IMR-90 (cell line): Measurements from ENCODE around the gene SPPL2B. TPM values are rescaled to one million over a fixed set of nuclear protein-coding genes. Genes with fewer than 3 reads are reported as not detected.

Experiments
- ATAC-seq: fragments of 200-7000 bp; cut with Tn5 transposase; 2 replicates; pipeline ENCODE4 v1.9.1; 2020; ENCODE audit warnings: low read depth, mild to moderate bottlenecking, moderate library complexity
- BruUV-seq: library from RNA; stranded (reverse); fragments of 400-500 nt; replicated peaks from 2 replicates; lab custom pipeline; 2021; lab: Mats Ljungman, UMichigan
- CTCF ChIA-PET: fragments of 300-600 bp; formaldehyde crosslinking; extraction: SDS; loops from one replicate; lab custom pipeline; 2021; ENCODE audit warnings: antibody characterized with exemption; lab: Yijun Ruan, JAX
- POLR2A ChIA-PET: fragments of 300-600 bp; sonication (Branson Sonifier 250); formaldehyde crosslinking; loops from one replicate; lab custom pipeline; 2022; ENCODE audit warnings: antibody characterized with exemption; ENCODE audit not compliant: unreplicated experiment; lab: Charles Lee
- DNase-seq: peaks from one replicate; pipeline ENCODE4 v3.0.0; 2013
- H2AFZ ChIP-seq: replicated peaks from 2 replicates; pipeline ENCODE3; 2013; ENCODE audit warnings: low read length, mild to moderate bottlenecking; ENCODE audit not compliant: poor library complexity
- H2AK5ac ChIP-seq: 2 replicates; pipeline ENCODE4 v1.6.1; 2013; ENCODE audit warnings: low read depth, low read length, inconsistent platforms
- H2AK9ac ChIP-seq: replicated peaks from 2 replicates; pipeline ENCODE3; 2013; ENCODE audit warnings: mild to moderate bottlenecking, low read depth, low read length, moderate library complexity; ENCODE audit not compliant: poor library complexity
- H2BK120ac ChIP-seq: 2 replicates; pipeline ENCODE4 v1.6.1; 2013; ENCODE audit warnings: low read depth, low read length, inconsistent platforms
- H2BK15ac ChIP-seq: 3 replicates; pipeline ENCODE4 v1.6.1; 2013; ENCODE audit warnings: low read depth, low read length, inconsistent platforms
- H2BK20ac ChIP-seq: 2 replicates; pipeline ENCODE4 v1.6.1; 2013; ENCODE audit warnings: low read depth, mild to moderate bottlenecking, inconsistent platforms, low read length, moderate library complexity
- H2BK5ac ChIP-seq: 2 replicates; pipeline ENCODE4 v1.6.1; 2013; ENCODE audit warnings: mild to moderate bottlenecking, low read depth, low read length, inconsistent platforms; ENCODE audit not compliant: poor library complexity, severe bottlenecking
- H3K14ac ChIP-seq: replicated peaks from 2 replicates; pipeline ENCODE4 v1.6.1; 2013; ENCODE audit warnings: low read depth, low read length, inconsistent platforms
- H3K18ac ChIP-seq: 2 replicates; pipeline ENCODE4 v1.6.1; 2013; ENCODE audit warnings: low read depth, low read length, control low read depth
- H3K23ac ChIP-seq: 2 replicates; pipeline ENCODE4 v1.6.1; 2013; ENCODE audit warnings: low read depth, low read length, inconsistent platforms
- H3K27ac ChIP-seq: 2 replicates; pipeline ENCODE4 v1.5.1; 2013; ENCODE audit warnings: mild to moderate bottlenecking, control low read depth, low read length; ENCODE audit not compliant: insufficient read depth
- H3K27me3 ChIP-seq: 2 replicates; pipeline ENCODE4 v1.6.1; 2013; ENCODE audit warnings: low read length; ENCODE audit not compliant: control insufficient read depth, insufficient read depth
- H3K36me3 ChIP-seq: 2 replicates; pipeline ENCODE4 v1.6.1; 2013; ENCODE audit warnings: low read length, mixed read lengths; ENCODE audit not compliant: control insufficient read depth, insufficient read depth
- H3K4ac ChIP-seq: 2 replicates; pipeline ENCODE4 v1.6.1; 2013; ENCODE audit warnings: low read depth, low read length, inconsistent platforms
- H3K4me1 ChIP-seq: 2 replicates; pipeline ENCODE4 v1.6.1; 2013; ENCODE audit warnings: low read length, mixed read lengths; ENCODE audit not compliant: control insufficient read depth, insufficient read depth
- H3K4me2 ChIP-seq: 2 replicates; pipeline ENCODE4 v1.6.1; 2013; ENCODE audit warnings: low read depth, mild to moderate bottlenecking, control low read depth, low read length, moderate library complexity
- H3K4me3 ChIP-seq: 2 replicates; pipeline ENCODE4 v1.5.1; 2013; ENCODE audit warnings: low read depth, mild to moderate bottlenecking, control low read depth, low read length, moderate library complexity; ENCODE audit not compliant: insufficient read depth
- H3K56ac ChIP-seq: 2 replicates; pipeline ENCODE4 v1.6.1; 2013; ENCODE audit warnings: low read length, inconsistent platforms; ENCODE audit not compliant: insufficient read depth; ENCODE audit errors: extremely low read depth
- H3K79me1 ChIP-seq, 2 experiments: 2 replicates each; pipeline ENCODE4 v1.6.1; 2013; ENCODE audit warnings: low read length in 2 of 2, inconsistent platforms in 1 of 2, low read depth in 1 of 2
- H3K9ac ChIP-seq: 2 replicates; pipeline ENCODE4 v1.6.1; 2013; ENCODE audit warnings: low read depth, low read length, control low read depth
- H3K9me1 ChIP-seq: 2 replicates; pipeline ENCODE4 v1.6.1; 2013; ENCODE audit warnings: low read length, inconsistent platforms; ENCODE audit not compliant: insufficient read depth
- H3K9me3 ChIP-seq: 2 replicates; pipeline ENCODE4 v1.6.1; 2013; ENCODE audit warnings: low read length; ENCODE audit not compliant: control insufficient read depth, insufficient read depth
- H4K20me1 ChIP-seq: 2 replicates; pipeline ENCODE4 v1.6.1; 2013; ENCODE audit warnings: low read length, inconsistent platforms; ENCODE audit not compliant: insufficient read depth
- H4K5ac ChIP-seq: 2 replicates; pipeline ENCODE4 v1.6.1; 2013; ENCODE audit warnings: mild to moderate bottlenecking, low read depth, low read length, control low read depth
- H4K8ac ChIP-seq, 2 experiments: 2 replicates each; pipeline ENCODE4 v1.6.1; 2013; ENCODE audit warnings: low read depth in 2 of 2, low read length in 2 of 2, control low read depth in 1 of 2, inconsistent platforms in 1 of 2
- H4K91ac ChIP-seq: 2 replicates; pipeline ENCODE4 v1.6.1; 2013; ENCODE audit warnings: low read depth, low read length, inconsistent platforms; ENCODE audit not compliant: insufficient read depth
- BHLHE40 ChIP-seq: fragments of 150-350 bp; IDR thresholded peaks from 2 replicates; pipeline ENCODE4 v1.6.1; 2016; ENCODE audit warnings: mild to moderate bottlenecking, low read depth, low read length
- CEBPB ChIP-seq: IDR thresholded peaks from 2 replicates; pipeline ENCODE4 v1.6.1; 2012; ENCODE audit warnings: low read depth, low read length, improper control_type of control experiment
- CHD1 ChIP-seq: IDR thresholded peaks from 2 replicates; pipeline ENCODE4 v1.6.1; 2012; ENCODE audit warnings: low read depth, low read length, improper control_type of control experiment
- CTCF ChIP-seq: conservative IDR thresholded peaks from 2 replicates; pipeline ENCODE4 v1.5.1; 2012; ENCODE audit warnings: mild to moderate bottlenecking, low read depth, low read length, improper control_type of control experiment
- MAFK ChIP-seq: IDR thresholded peaks from 2 replicates; pipeline ENCODE4 v1.6.1; 2012; ENCODE audit warnings: low read depth, low read length, improper control_type of control experiment
- MAZ ChIP-seq: IDR thresholded peaks from 2 replicates; pipeline ENCODE4 v1.6.1; 2012; ENCODE audit warnings: low read depth, mild to moderate bottlenecking, low read length, improper control_type of control experiment, moderate library complexity, borderline replicate concordance
- MXI1 ChIP-seq: IDR thresholded peaks from 2 replicates; pipeline ENCODE4 v1.6.1; 2012; ENCODE audit warnings: low read depth, mild to moderate bottlenecking, low read length, moderate library complexity, borderline replicate concordance
- POLR2A ChIP-seq: IDR thresholded peaks from 2 replicates; pipeline ENCODE4 v1.6.1; 2012; ENCODE audit warnings: mild to moderate bottlenecking, low read depth, low read length
- RAD21 ChIP-seq: IDR thresholded peaks from 2 replicates; pipeline ENCODE4 v1.6.1; 2012; ENCODE audit warnings: low read length, improper control_type of control experiment
- RCOR1 ChIP-seq: IDR thresholded peaks from 2 replicates; pipeline ENCODE4 v1.6.1; 2012; ENCODE audit warnings: mild to moderate bottlenecking, low read length, improper control_type of control experiment; ENCODE audit not compliant: insufficient replicate concordance
- RFX5 ChIP-seq: IDR thresholded peaks from 2 replicates; pipeline ENCODE4 v1.8.0; 2012; ENCODE audit warnings: low read depth, mild to moderate bottlenecking, low read length, moderate library complexity
- SMC3 ChIP-seq: fragments of 150-350 bp; IDR thresholded peaks from 2 replicates; pipeline ENCODE4 v1.6.1; 2016; ENCODE audit warnings: low read depth, mild to moderate bottlenecking, antibody characterized with exemption, low read length, moderate library complexity
- WGBS, 2 experiments: methylation state at CpG; one replicate each; pipeline versions ENCODE4 v1.1.5 to v1.1.7; 2013; ENCODE audit warnings: missing lambda C conversion rate in 2 of 2; ENCODE audit not compliant: insufficient read length in 1 of 2; ENCODE audit errors: extremely low coverage in 2 of 2; 5-methylcytosine and 5-hydroxymethylcytosine counted together
- dilution Hi-C: fragments of 300-500 bp; cut with HindIII; formaldehyde crosslinking; loops from one replicate; pipeline ENCODE4 v1.14.3; 2018; ENCODE audit warnings: low sequenced_read_pairs; ENCODE audit not compliant: unreplicated experiment
- in situ Hi-C: fragments of 300-500 bp; cut with MboI; formaldehyde crosslinking; loops from 3 replicates; pipeline ENCODE4 v1.14.3; 2019; ENCODE audit warnings: low sequenced_read_pairs, inconsistent platforms, mixed read lengths
- intact Hi-C: fragments of 100-400 bp; cut with micrococcal nuclease; formaldehyde crosslinking; loops from 2 replicates; pipeline ENCODE4 v1.10.0; 2022
- polyA plus RNA-seq, 3 experiments: library from polyadenylated mRNA; depleted of rRNA; stranded (reverse); fragments of >200 nt; gene quantifications; 2 replicates each; pipeline ENCODE4 v1.2.3, GENCODE V29; 2012; ENCODE audit warnings: low replicate concordance in 1 of 3
- total RNA-seq: library from RNA; depleted of rRNA; stranded (reverse); fragments of >200 nt; gene quantifications from 2 replicates; pipeline ENCODE4 v1.2.3, GENCODE V29; 2012

SPPL2B gene
- total and polyA plus RNA-seq, 2 of the 4 experiments (the other 2 are of a cell fraction), result 3.4 to 45.7 TPM

- Histone ChIP-seq H3K4me2 (no peak overlapping the region), H2BK120ac (no peak overlapping the region), H3K4me3 (no peak overlapping the region), H4K8ac (no peak overlapping the region), H4K5ac (no peak overlapping the region), H3K23ac (no peak overlapping the region), H2AFZ (no peak overlapping the region), H2BK20ac (no peak overlapping the region), H3K27me3 (no peaks in the 10 kb centered on the region), H3K14ac (no peak overlapping the region), H2BK15ac (no peak overlapping the region), H3K4me1 (no peaks in the 10 kb centered on the region), H4K20me1 (peaks cover 10% of the 10 kb centered on the region), H3K9me1 (no peaks in the 10 kb centered on the region), H3K18ac (no peak overlapping the region), H4K91ac (no peak overlapping the region), H3K9me3 (no peaks in the 10 kb centered on the region), H3K79me1 (peaks cover 8 to 17% of the 10 kb centered on the region in 2 experiments; a peak in 3 of 4 replicates), H3K27ac (no peak overlapping the region), H3K36me3 (peaks cover 36% of the 10 kb centered on the region), H3K4ac (no peak overlapping the region), H2AK5ac (no peak overlapping the region), H3K56ac (no peak overlapping the region), H2BK5ac (no peak overlapping the region), H3K9ac (no peak overlapping the region), H2AK9ac (peak overlapping the region; percentile 52)
- WGBS, 2 experiments, result 91% methylated on average over 7 of the region's 12 CpGs; no CpG with 5 or more reads in 1 of the 2 experiments
- DNase-seq (no peak), ATAC-seq (no peak)
- ChIA-PET POLR2A (no interaction called here), CTCF (no interaction called here)
- dilution Hi-C loops, result no loop called here
- intact Hi-C loops, result no loop called here
- TF ChIP-seq BHLHE40 (no peak), RCOR1 (no peak), RAD21 (no peak), RFX5 (no peak), MAZ (no peak), MXI1 (no peak), POLR2A (no peak), CEBPB (no peak), MAFK (no peak), CHD1 (no peak), CTCF (no peak), SMC3 (no peak)
- no TSS peak for BruUV-seq
- in situ Hi-C loops, result no loop called here
Observed at GRCh38 chr19:2320939-2321338, 7.5 kb upstream of the SPPL2B start.
